ENCODE measurements around the gene CBLB.

CBLB gene

GRCh38 chr3:105678017-105678416, 190.8 kb downstream of the CBLB start:
- DNase-seq: no peak

DNA sequence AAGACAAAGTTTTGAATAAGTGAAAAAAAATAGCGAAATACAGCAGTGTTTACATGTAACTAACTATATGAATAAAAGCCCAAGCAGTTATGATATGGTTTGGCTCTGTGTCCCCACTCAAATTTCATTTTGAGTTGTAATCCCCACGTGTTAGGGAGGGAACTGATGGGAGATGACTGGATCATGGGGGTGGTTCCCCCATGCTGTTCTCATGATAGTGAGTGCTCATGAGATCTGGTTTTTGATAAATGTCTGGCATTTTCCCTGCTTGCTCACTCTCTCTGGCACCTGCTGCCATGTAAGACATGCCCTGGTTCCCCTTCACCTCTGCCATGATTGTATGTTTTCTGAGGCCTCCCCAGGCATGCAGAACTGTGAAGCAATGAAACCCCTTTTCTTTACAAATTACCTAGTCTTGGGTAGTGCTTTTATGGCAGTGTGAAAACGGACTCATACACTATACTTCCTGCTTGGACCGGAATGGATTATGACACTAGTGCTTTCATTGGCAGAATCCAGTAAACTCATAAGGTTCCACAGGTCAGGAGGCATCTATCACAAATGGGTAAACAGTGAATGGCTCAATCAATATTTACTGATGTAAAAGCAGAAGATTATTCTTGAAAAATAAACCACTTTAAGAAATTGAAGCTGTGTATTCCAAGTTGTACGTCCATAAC, 192.1 kb downstream of the CBLB start:
- no peak for DNase-seq

DNA sequence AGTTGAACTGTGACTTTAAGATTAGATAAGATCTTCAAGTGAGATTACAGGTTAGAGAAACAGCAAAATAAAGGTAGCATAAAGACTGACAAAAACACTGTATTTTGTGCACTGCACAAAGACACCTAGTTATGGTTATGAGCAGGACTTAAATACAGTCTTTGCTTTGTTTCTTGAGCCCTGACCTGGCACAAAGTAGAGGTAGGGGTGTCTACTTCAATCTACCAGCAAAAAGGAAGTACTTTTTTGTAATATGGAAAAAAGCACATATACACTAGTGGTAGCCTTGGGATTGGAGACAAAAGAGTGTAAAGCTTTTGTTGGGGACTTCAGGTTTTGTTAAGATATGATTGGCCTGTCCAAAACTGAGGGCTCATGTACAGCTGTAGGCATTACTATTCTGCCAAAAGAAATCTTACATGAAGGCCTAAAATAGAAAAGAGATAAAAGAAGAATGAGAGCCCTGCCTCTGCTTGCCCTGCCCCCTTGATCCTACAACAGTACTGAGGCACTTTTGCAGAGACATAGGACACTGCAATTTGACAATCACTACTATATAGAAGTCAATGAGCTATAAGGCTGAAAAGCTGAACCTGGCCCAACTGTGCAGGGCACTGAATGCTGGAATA, 194.3 kb downstream of the CBLB start:
- no peak for DNase-seq

DNA sequence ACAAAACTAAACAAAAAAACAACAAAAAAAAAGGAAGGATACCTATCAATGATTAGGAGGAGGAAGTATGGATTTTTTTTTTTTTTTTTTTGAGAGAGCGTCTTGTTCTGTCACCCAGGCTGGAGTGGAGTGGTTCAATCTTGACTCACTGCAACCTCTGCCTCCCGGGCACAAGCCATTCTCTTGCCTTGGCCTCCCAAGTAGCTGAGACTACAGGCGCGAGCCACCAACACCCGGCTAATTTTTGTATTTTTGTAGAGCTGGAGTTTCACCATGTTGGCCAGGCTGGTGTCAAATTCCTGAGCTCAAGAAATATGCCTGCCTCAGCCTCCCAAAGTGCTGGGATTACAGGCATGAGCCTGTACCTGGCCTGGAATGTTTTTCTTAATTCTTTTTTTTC, 195.8 kb downstream of the CBLB start:
- no peak for DNase-seq

DNA sequence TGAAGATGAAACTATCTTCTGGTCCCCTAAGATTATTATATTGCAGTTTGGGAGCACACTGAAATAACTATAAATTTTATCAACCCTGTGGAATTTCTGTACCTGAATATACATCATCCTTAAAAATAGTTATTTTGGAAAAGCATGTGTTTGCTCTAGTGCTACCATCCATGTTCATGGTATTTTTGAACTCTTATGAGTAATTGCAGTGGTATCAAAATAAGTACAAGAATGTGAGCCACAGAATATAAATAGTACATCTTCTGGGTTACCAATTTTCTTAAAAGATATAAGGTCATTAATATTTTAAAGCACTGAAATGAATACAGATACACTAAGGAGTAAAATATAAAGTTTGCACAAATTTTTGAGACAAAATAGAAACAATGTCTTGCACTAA, 206.5 kb downstream of the CBLB start:
- no peak for DNase-seq

DNA sequence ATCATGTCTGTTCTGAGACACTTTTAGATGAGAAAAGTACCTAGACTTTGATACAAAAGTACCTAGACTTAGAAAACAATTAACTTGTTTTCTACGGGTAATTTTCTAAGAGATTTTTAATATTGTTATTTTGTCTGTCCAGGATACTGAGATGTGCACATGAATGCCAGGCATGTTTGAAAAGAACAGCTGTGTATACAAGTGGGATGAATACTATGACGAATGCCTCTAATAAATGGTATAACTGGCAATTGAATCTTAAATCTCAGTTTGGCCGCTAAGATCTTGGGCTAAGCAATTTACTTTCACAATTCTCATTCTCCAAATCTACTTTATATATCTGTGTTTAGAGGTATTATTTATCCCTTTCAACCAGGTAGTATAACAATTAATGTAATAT, 207.4 kb downstream of the CBLB start:
- no peak for DNase-seq

DNA sequence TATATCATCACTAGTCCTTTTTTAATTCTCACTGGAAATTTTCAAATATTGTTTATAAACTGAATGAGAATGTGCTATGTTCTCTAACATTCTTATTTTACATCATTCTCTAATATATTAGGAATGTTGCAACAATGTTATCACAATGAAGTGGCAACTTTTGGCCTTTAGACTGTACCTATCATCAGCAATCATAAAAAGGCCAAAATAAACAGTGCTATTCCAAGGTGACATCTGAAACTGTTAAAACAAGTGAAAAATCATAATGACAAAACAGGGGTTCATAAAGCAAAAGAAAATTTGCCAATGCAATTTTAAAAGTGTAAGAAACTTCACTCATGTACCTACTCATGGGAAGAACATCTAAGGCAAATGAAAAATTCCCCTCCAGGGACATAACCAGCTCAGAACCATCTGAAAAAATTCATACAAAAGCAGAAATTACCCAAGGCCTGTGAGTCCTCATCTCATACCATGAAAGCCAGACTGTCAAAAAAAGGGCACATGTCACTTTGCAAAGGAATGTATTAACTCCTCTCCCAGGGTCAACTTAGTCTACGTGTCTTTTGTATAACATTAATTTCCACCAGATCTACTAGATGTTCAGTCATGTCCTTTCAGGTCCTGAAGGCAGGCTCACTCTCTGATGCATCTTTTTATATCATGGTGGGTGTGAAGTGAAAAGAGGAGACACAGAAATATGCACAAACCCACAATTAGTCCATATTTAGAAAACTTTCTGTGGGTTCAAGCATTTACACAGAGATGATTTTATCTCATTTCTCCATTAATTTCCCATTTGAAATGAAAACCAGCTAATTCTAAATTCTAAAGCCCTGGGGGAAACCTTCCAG, 211.9 kb downstream of the CBLB start:
- DNase-seq: no peak

- DNase-seq: no peak
Observed at GRCh38 chr3:105653868-105654267, 214.9 kb downstream of the CBLB start.

- no peak for DNase-seq
Observed at GRCh38 chr3:105653166-105653565, 215.6 kb downstream of the CBLB start.

- DNase-seq: no peak
Observed at GRCh38 chr3:105649480-105649879, 219.3 kb downstream of the CBLB start.

DNA sequence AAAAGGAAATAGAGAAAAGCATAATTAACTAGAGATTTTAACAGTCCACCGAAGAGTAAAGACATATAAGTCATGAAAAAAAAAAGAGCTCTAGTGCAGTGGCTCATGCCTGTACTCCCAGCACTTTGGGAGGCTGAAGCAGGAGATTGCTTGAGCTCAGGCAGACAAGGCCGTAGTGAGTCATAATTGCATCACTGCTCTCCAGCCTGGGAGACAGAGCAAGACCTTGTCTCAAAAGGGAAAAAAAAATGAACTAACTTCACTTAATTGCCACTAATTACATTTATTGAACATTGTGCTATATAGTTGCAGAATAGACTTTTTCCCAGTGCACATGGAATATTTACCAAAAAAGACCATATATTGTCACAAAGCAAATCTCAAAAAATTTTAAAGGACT, 221.8 kb downstream of the CBLB start:
- DNase-seq: peak; percentile 13

- no peak for DNase-seq
Observed at GRCh38 chr3:105639131-105639530, 229.7 kb downstream of the CBLB start.

GRCh38 chr3:105634708-105635107, 234.1 kb downstream of the CBLB start:
- DNase-seq: no peak

- no peak for DNase-seq
Observed at GRCh38 chr3:105629718-105630117, 239.1 kb downstream of the CBLB start.

DNA sequence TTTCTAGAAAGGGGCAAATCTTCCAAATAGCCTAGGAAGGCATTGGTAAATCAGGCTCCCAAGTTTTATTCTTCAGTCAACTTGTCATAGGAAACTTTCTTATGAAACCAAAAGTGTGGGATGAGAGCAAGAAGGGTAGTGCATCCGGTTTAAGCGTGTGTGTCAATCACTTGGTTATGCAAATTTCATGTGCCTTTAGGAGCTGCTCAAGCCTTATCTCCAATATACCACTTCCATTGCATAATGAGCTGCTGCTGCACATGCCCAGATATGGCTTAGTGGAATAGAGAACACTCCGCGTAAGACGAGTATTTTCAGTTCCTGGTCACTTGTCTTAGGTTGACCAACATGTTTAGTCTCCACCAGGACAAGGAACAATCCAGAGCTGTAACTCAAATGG, 242.1 kb downstream of the CBLB start:
- DNase-seq: no peak

DNA sequence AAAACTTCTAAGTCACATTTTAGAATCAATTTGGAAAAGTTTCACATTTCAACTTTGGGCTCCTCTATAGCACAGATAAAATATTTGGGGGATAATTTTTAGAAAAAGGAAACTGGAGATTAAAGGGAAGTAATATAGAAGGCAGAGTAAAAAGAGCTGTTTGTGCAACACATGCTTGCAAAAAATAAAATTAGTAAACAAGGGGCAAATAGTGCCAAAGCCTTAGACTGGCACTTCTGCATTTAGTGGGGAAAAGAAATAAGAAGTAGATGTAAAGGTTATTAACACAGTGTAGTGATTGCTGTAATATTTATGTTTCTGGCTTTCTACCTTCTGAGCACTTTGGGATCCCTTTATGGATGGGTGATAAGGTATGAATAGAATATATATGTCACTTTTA, 246.6 kb downstream of the CBLB start:
- DNase-seq: no peak

GRCh38 chr3:105620236-105620635, 248.6 kb downstream of the CBLB start:
- no peak for DNase-seq

DNA sequence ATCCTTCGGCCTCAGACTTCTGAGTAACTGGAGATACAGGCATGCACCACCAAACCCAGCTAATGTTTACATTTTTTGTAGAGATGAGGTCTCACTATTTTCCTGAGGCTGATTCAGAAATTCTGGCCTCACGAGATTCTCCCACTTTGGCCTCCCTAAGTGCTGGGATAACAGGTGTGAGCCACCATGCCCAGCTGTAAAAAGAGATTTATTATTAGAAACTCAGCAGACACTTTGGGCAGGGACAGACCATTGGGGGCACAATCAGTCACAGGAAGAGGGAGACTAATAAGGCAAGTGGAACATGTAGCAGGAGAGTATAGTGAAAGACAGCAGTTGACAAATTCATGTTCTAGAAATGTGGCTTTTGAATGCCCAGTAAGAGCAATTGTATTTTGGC, 249.2 kb downstream of the CBLB start:
- DNase-seq: no peak

- DNase-seq: peak; percentile 2
Observed at GRCh38 chr3:105618556-105618955, 250.3 kb downstream of the CBLB start.

GRCh38 chr3:105616374-105617121, 252.3 kb downstream of the CBLB start:
- no peak for DNase-seq

DNA sequence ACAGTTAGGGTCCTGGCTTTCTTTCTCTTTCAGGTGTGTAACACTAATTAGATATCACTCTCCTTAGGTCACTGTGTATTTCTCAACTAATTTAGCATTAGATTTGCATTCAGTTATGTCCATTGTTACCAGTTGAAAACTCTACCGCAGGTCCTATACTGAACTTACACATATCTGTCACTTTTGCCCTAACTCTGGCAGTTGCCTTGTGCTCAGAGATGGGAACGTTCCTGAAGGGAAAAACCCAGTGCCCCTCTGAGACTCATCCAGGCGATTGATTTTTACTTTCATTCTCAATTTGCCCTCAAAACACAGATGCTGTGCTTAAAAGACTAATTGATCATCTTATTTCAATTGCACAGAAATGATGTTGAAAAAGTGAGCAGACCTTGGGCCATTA, 253.0 kb downstream of the CBLB start:
- no peak for DNase-seq

GRCh38 chr3:105614288-105615030, 254.4 kb downstream of the CBLB start:
- DNase-seq: no peak

GRCh38 chr3:105613120-105613519, 255.7 kb downstream of the CBLB start:
- peak; percentile 69 for DNase-seq
